HuH-7.5 (cell line): Measurements from ENCODE around the gene PHF3.

ENCODE experiments used
- DNase-seq: peaks from one replicate; pipeline ENCODE4 v3.0.0; 2011; ENCODE audit warnings: low spot score

The PHF3 gene

GRCh38 chr6:63635588-63636517 is at the start of gene PHF3:
PHF3 (plus strand) TSS chr6:63635802; CDS start chr6:63646552, 10,750 bp downstream.
- peak; percentile 85 for DNase-seq

GRCh38 chr6:63589952-63590411 is 45.6 kb upstream of the PHF3 start:
- no peak for DNase-seq

- DNase-seq: no peak
Observed at GRCh38 chr6:63592886-63593285, 42.7 kb upstream of the PHF3 start.

- no peak for DNase-seq
Observed at GRCh38 chr6:63597141-63598048, 38.2 kb upstream of the PHF3 start.

- DNase-seq: peak; percentile 49
Observed at GRCh38 chr6:63598049-63599036, 37.3 kb upstream of the PHF3 start.

- DNase-seq: no peak
Observed at GRCh38 chr6:63599243-63599642, 36.4 kb upstream of the PHF3 start.

GRCh38 chr6:63600136-63600535 is 35.5 kb upstream of the PHF3 start:
- no peak for DNase-seq

- no peak for DNase-seq
Observed at GRCh38 chr6:63609231-63609630, 26.4 kb upstream of the PHF3 start.

GRCh38 chr6:63610944-63611343 is 24.7 kb upstream of the PHF3 start:
- DNase-seq: no peak

GRCh38 chr6:63611560-63611959 is 24.0 kb upstream of the PHF3 start:
- DNase-seq: no peak

- DNase-seq: no peak
Observed at GRCh38 chr6:63615590-63615989, 20.0 kb upstream of the PHF3 start.

GRCh38 chr6:63624091-63624490 is 11.5 kb upstream of the PHF3 start:
- no peak for DNase-seq

- DNase-seq: no peak
Observed at GRCh38 chr6:63630466-63630865, 5.1 kb upstream of the PHF3 start.

- DNase-seq: no peak
Observed at GRCh38 chr6:63634630-63635029, 972 bp upstream of the PHF3 start.

- no peak for DNase-seq
Observed at GRCh38 chr6:63635215-63635587, 401 bp upstream of the PHF3 start.

GRCh38 chr6:63636518-63637021 is 968 bp downstream of the PHF3 start:
- DNase-seq: no peak

GRCh38 chr6:63637865-63638445 is 2.4 kb downstream of the PHF3 start:
- no peak for DNase-seq

GRCh38 chr6:63640062-63640461 is 4.5 kb downstream of the PHF3 start:
- DNase-seq: no peak

GRCh38 chr6:63643862-63644261 is 8.3 kb downstream of the PHF3 start:
- no peak for DNase-seq

GRCh38 chr6:63644668-63645326 is 9.2 kb downstream of the PHF3 start:
- DNase-seq: no peak
